ENCODE measurements around the gene F10.

The F10 gene

GRCh38 chr13:113140677-113141600, 18.3 kb downstream of the F10 start:
- no peak for DNase-seq

GRCh38 chr13:113141601-113141970, 19.0 kb downstream of the F10 start:
- no peak for DNase-seq

GRCh38 chr13:113142876-113143275, 20.3 kb downstream of the F10 start:
- DNase-seq, result no peak

- DNase-seq, result no peak
These were observed 21.1 kb downstream of the F10 start for GRCh38 chr13:113143466-113144254.

- no peak for DNase-seq
These were observed 21.6 kb downstream of the F10 start for GRCh38 chr13:113144255-113144629.

GRCh38 chr13:113145496-113145895, 22.9 kb downstream of the F10 start:
- peak; percentile 80 for DNase-seq

GRCh38 chr13:113145911-113146598, 23.5 kb downstream of the F10 start:
- DNase-seq, result peak; percentile 31

GRCh38 chr13:113146750-113147149, 24.2 kb downstream of the F10 start:
- DNase-seq, result no peak

- DNase-seq, result no peak
These were observed 24.6 kb downstream of the F10 start for GRCh38 chr13:113147206-113147605.

GRCh38 chr13:113148407-113148806, 25.8 kb downstream of the F10 start:
- DNase-seq, result no peak

- DNase-seq, result no peak
These were observed 26.4 kb downstream of the F10 start for GRCh38 chr13:113148940-113149503.

- no peak for DNase-seq
These were observed 27.3 kb downstream of the F10 start for GRCh38 chr13:113149711-113150549.

GRCh38 chr13:113150550-113151365, 28.2 kb downstream of the F10 start:
- DNase-seq, result no peak

- peak; percentile 22 for DNase-seq
These were observed 29.4 kb downstream of the F10 start for GRCh38 chr13:113151745-113152690.

- no peak for DNase-seq
These were observed 30.0 kb downstream of the F10 start for GRCh38 chr13:113152691-113152983.

GRCh38 chr13:113152984-113153809, 30.6 kb downstream of the F10 start:
- DNase-seq, result peak; percentile 18

- DNase-seq, result peak; percentile 72
These were observed 31.5 kb downstream of the F10 start for GRCh38 chr13:113153810-113154748.

- no peak for DNase-seq
These were observed 32.6 kb downstream of the F10 start for GRCh38 chr13:113155201-113155600.

Data from activated CD4-positive, alpha-beta T cell treated with anti-CD3 and anti-CD28 coated beads for 48 hours (primary cell).